Measurements from ENCODE around the gene TTC12.

- TF ChIP-seq EZH2 (optimal IDR thresholded peaks at IDR 0.05; ENCODE audit: low read depth, low read length) (no peak), CTCF (IDR thresholded peaks at IDR 0.05; ENCODE audit: low read length) (no peak)
Observed at GRCh38 chr11:113319085-113319484, 4.7 kb downstream of the TTC12 start.
